ENCODE measurements around the gene ABCF2. TPM values are rescaled to one million over a fixed set of nuclear protein-coding genes. Genes with fewer than 3 reads are reported as not detected.

ABCF2 gene
- total RNA-seq, 4 donors from 2014 or later, result 10.0 to 30.8 (median 27.8) TPM

DNA sequence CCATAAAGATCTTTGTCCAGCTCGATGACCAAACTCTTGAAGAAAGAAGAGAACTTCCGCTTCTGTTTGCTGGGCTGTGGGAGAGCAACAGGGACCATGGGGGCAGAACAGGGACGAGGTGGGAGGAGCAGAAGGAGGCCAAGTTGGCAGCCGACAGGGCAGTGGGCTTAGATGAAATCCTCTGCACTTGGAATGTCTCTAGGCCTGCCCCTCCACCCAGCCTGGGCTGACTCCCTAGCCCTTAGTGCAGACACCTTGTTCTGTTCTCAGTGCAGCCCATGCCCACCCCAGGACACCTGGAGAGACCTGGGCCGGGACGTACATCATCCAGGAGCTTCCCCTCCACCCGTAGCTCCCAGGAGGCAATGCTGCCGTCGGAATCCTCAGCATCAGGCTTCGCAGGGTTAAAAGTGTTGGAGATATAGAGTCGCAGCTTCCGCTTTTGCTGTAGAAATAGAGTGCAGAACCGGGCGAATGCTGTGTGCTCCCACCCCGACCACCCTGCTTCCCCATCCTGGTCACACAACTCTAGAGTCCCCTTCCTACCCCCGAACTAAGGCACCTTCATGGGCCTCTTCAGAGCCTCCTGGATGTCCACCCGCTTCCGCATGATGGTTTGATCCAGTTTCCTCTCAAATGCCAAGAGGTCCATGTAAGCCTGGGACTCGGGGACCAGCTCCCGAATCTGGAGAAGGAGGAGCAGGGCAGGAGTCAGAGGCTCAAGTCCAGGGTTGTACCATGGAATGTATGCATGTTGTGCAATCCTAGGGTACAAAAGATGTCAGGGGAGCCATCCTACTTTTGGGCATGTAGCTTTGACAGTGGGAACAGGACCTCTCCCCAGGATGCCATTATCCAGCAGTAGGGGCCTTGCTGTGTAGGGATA, 15.4 kb upstream of the ABCF2 start:
- peaks cover 0 to 11% (median 4%) of the 10 kb centered on the region in 4 donors for H3K36me3 ChIP-seq
- TF ChIP-seq POLR2AphosphoS5 (IDR thresholded peaks at IDR 0.05) (no peak), POLR2A (IDR thresholded peaks at IDR 0.05) (no peak), EP300 (IDR thresholded peaks at IDR 0.05; ENCODE audit: low read depth) (no peak)
- TF ChIP-seq, protein P1, sequence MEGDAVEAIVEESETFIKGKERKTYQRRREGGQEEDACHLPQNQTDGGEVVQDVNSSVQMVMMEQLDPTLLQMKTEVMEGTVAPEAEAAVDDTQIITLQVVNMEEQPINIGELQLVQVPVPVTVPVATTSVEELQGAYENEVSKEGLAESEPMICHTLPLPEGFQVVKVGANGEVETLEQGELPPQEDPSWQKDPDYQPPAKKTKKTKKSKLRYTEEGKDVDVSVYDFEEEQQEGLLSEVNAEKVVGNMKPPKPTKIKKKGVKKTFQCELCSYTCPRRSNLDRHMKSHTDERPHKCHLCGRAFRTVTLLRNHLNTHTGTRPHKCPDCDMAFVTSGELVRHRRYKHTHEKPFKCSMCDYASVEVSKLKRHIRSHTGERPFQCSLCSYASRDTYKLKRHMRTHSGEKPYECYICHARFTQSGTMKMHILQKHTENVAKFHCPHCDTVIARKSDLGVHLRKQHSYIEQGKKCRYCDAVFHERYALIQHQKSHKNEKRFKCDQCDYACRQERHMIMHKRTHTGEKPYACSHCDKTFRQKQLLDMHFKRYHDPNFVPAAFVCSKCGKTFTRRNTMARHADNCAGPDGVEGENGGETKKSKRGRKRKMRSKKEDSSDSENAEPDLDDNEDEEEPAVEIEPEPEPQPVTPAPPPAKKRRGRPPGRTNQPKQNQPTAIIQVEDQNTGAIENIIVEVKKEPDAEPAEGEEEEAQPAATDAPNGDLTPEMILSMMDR (IDR thresholded peaks at IDR 0.05), result no peak
- H3K4me1 ChIP-seq, result peaks cover 16 to 37% (median 28%) of the 10 kb centered on the region in 4 donors
- no peaks in the 10 kb centered on the region for H3K9me3 ChIP-seq
- no peak overlapping the region for H3K4me3 ChIP-seq
- H3K27me3 ChIP-seq, result peaks cover 39% of the 10 kb centered on the region
- no peak overlapping the region for H3K27ac ChIP-seq
- intact Hi-C loops (cut with DNase I; ENCODE audit: low total_unique reads) (loop anchor here (1.0 kb wide), 1 partner anchor 40 kb away; no protein-coding TSS in a partner anchor), in situ Hi-C loops (cut with MboI; ENCODE audit: low pct_ligation_motif_present in 1 of 4, low pct_unique_long_range_greater_than_20kb in 1 of 4, low sequenced_read_pairs in 3 of 4) (no loop called here)
- WGBS, 2 donors (ENCODE audit: low coverage in 1 of 2), result 30 to 58% methylated on average over 2 to 20 of the region's 20 CpGs
- DNase-seq, result no peak

DNA sequence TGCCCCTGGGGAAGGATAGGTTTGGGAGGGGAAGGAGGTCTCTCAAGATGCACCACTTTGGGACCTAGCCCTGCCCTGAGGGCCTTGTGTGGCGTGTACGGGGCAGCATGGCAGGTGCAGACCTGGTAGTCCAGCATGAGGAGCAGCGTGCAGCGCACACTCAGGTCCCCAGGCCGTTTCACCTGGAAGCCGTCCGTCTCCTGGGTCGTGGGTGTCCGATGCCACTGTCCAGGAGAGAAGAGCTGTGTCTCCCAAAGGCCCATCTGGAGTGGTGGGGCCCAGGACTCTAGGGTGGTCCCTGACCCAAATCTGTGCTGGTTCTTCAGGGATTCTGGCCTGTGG, 14.7 kb upstream of the ABCF2 start:
- intact Hi-C loops (cut with DNase I; ENCODE audit: low total_unique reads), result no loop called here
- Histone ChIP-seq H3K4me3 (no peak overlapping the region), H3K36me3 (peaks cover 0 to 11% (median 4%) of the 10 kb centered on the region in 4 donors), H3K9me3 (no peaks in the 10 kb centered on the region), H3K27me3 (peaks cover 32% of the 10 kb centered on the region), H3K4me1 (peaks cover 10 to 30% (median 23%) of the 10 kb centered on the region in 4 donors), H3K27ac (no peak overlapping the region)
- TF ChIP-seq EP300 (IDR thresholded peaks at IDR 0.05; ENCODE audit: low read depth) (no peak), POLR2A (IDR thresholded peaks at IDR 0.05) (no peak), POLR2AphosphoS5 (IDR thresholded peaks at IDR 0.05) (no peak)
- TF ChIP-seq, protein P1 (IDR thresholded peaks at IDR 0.05), result no peak
- in situ Hi-C loops (cut with MboI; ENCODE audit: low pct_ligation_motif_present in 1 of 4, low pct_unique_long_range_greater_than_20kb in 1 of 4, low sequenced_read_pairs in 3 of 4), result no loop called here
- 82% methylated on average over 9 of the region's 9 CpGs; no CpG with 5 or more reads in 1 of the 2 donors for WGBS, 2 donors (ENCODE audit: low coverage in 1 of 2)
- no peak for DNase-seq

DNA sequence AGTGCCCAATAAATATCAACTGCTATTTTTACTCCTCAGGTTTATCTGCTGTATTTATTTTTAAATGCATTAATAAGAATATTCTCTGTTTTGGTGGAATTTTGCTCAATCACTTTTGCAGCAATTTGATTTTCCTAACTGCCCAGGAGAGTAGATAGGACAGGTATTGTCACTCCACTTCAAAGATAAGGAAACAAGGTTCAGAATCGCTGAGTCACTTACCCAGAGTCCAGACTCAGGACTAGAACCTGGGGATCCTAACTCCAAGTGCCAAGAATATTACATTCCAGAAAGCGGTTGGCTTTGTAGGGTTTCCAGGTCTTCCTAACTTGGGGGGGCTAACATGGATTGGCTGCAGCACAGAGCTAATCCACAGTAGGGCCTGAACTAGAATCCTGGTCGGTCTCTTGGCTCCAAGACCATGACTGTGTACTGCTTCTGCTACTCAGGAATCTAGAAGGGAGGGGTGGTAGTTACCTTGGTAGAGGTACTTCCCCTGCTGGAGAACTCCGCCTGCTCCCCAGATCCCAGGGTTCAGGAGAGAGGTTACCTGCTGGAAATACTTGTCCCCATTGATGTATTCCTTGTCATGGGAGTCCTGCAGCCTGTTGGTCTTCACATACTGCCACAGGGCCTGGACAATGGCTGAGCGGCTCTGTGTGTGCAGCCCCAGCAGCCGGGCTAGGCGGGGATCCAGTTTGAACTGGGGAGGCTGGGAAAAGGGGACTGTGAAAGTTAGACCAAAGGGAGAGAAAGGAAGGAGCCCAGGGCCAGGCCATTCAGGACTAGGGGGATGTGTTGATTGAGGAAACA, 14.1 kb upstream of the ABCF2 start:
- intact Hi-C loops (cut with DNase I; ENCODE audit: low total_unique reads), result no loop called here
- in situ Hi-C loops (cut with MboI; ENCODE audit: low pct_ligation_motif_present in 1 of 4, low pct_unique_long_range_greater_than_20kb in 1 of 4, low sequenced_read_pairs in 3 of 4), result no loop called here
- WGBS, 2 donors (ENCODE audit: low coverage in 1 of 2), result 90% methylated on average over 7 of the region's 7 CpGs; no CpG with 5 or more reads in 1 of the 2 donors
- no peaks in the 10 kb centered on the region for H3K9me3 ChIP-seq
- TF ChIP-seq EP300 (IDR thresholded peaks at IDR 0.05; ENCODE audit: low read depth) (no peak), POLR2A (IDR thresholded peaks at IDR 0.05) (no peak), POLR2AphosphoS5 (IDR thresholded peaks at IDR 0.05) (no peak)
- TF ChIP-seq, protein P1 (IDR thresholded peaks at IDR 0.05), result no peak
- H3K27ac ChIP-seq, result no peak overlapping the region
- H3K4me1 ChIP-seq, result peaks cover 10 to 28% (median 21%) of the 10 kb centered on the region in 4 donors
- peaks cover 26% of the 10 kb centered on the region for H3K27me3 ChIP-seq
- no peak for DNase-seq
- peaks cover 0 to 16% (median 4%) of the 10 kb centered on the region in 4 donors for H3K36me3 ChIP-seq
- no peak overlapping the region for H3K4me3 ChIP-seq

DNA sequence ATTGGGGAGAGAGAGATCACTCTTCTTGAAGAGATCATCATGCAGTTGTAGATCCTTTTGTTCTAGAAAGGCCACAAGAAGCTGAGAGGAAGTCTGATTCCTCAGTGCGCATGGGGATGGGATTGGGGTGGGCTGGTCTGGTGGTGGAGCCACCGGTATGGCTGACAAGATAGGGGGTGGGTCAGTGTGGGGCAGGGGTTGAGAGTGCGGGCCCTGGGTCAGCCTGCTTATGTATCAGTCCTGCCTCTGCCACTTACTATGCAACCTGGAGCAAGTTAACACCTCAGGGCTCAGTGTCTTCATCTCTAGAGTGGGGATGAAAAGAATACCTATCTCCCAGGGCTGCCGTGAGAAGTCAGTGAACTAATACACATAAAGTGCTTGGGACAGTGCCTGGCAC, 13.5 kb upstream of the ABCF2 start:
- intact Hi-C loops (cut with DNase I; ENCODE audit: low total_unique reads), result no loop called here
- 82 to 86% methylated on average over 1 to 4 of the region's 4 CpGs for WGBS, 2 donors (ENCODE audit: low coverage in 1 of 2)
- peaks cover 20% of the 10 kb centered on the region for H3K27me3 ChIP-seq
- TF ChIP-seq POLR2A (IDR thresholded peaks at IDR 0.05) (no peak), POLR2AphosphoS5 (IDR thresholded peaks at IDR 0.05) (no peak), EP300 (IDR thresholded peaks at IDR 0.05; ENCODE audit: low read depth) (no peak)
- TF ChIP-seq, protein P1 (IDR thresholded peaks at IDR 0.05), result no peak
- H3K36me3 ChIP-seq, result peaks cover 0 to 22% (median 4%) of the 10 kb centered on the region in 4 donors
- DNase-seq, result no peak
- H3K27ac ChIP-seq, result no peak overlapping the region
- no peak overlapping the region for H3K4me3 ChIP-seq
- peaks cover 10 to 24% (median 15%) of the 10 kb centered on the region in 4 donors for H3K4me1 ChIP-seq
- in situ Hi-C loops (cut with MboI; ENCODE audit: low pct_ligation_motif_present in 1 of 4, low pct_unique_long_range_greater_than_20kb in 1 of 4, low sequenced_read_pairs in 3 of 4), result no loop called here
- H3K9me3 ChIP-seq, result no peaks in the 10 kb centered on the region
